Limb (tissue), 2 donors: ENCODE results near the gene CDK5R2.

Experiments
- DNase-seq, 2 donors: peaks; one replicate each; pipeline ENCODE4 v3.0.0-alpha.2; 2016; ENCODE audit errors: extremely low spot score in 2 of 2

The CDK5R2 gene

DNA sequence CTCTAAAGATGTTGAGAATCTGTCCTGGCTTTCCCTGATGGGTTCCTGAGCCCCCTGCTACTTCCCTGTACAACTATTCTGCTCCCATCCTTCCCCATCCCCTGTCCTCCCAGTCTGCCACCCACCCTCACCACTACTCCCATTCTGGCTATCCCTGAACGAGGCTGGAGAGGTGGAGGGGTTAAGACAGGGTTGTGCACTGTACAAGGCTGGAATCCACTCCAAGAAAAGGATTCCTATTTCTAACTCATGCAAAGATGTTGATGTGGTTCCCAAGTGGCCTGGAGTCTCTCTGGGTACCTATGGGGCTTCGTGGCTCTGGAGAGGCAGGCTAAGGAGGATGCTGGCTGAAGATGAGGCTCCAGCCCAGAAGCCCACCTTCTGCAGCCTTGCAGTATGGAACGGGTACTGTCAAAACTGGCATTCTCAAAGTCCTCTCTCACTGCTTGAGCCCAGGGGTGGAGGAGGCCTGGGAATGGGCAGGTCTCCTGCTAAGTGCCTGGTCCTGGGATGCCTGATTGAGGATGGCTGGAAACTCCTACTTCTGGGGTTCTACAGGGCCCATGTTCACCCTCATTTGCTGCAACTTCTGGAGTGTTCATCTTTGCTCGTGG, 26.8 kb downstream of the CDK5R2 start:
- DNase-seq: no peak

DNA sequence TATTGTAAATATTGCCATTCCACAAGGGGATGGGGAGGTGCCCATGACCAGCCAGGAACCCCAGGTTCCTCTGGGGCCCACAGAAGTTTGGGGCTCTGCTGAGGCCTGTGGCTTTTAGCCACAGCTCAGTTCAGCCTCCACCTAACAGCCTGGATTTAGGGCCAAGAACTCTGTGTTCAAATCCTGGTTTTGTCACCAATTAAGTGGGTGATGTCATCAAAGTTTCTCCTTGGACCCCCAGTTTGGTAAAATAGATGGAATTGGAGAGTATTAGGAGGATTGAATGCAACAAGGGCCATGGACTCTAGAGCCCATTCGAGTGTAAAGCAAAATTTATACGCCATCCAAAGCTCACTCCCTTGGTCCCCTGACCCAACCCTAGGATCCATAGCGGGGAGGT, 28.7 kb downstream of the CDK5R2 start:
- no peak for DNase-seq

DNA sequence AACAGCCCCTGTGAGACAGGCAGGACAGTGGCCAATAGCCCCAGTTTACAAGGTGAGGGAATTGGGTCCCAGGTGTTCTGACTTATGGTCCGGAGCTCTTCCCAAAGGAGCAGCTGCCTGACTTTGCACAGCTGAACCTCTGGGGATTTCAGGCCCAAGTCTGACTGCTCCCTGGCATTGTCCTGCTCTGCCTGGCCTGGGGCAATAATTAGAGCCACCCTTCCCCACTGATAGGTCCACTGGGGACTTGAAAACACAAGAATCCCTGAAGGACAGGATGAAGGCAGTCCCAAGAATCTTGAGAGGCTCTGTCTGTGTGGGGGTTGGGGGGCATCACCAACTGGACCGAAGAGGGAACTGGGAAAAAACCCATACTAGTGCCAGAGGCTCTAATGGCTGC, 29.2 kb downstream of the CDK5R2 start:
- DNase-seq: peak in 1 of 2 donors; percentile 9

DNA sequence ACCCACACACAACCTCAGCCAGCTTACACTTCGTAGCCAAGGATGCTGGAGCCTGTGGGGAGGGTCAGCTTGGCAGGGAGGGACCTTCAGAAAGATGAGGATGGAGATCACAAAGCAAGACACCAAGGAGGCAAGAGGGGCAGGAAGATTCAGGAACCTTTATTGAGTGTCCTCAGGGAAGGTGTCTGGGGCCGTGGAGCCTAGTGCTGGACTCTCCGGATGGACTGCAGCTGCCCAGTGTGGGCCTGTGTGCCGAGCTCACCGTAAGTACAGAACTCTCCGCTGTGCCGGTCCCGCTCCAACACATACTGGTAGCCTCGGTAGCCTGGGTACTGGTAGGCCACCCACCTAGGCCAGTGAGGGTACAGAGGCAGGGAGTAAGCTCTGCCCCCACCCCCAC, 30.6 kb downstream of the CDK5R2 start:
- peak in 1 of 2 donors; percentile 12 for DNase-seq

DNA sequence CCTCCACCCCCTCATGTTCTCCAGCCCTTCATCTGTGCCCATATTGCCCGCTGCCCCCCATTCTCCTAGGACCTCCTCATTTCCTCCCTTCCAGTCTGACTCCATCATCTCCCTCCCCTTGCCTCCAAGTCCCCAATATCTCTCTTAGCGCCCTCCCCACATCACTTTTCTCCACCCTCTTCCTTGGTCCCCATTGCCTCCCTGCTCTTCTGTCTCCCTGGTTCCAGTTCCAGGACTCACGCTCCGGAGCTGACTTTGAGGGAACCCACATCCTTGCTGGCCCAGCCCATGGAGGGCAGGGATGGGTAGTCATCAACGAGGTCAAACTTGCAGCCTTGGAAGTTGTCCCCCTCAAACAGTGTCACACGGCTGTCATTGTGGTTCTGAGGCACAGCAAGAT, 31.1 kb downstream of the CDK5R2 start:
- DNase-seq: peak in 1 of 2 donors; percentile 13

DNA sequence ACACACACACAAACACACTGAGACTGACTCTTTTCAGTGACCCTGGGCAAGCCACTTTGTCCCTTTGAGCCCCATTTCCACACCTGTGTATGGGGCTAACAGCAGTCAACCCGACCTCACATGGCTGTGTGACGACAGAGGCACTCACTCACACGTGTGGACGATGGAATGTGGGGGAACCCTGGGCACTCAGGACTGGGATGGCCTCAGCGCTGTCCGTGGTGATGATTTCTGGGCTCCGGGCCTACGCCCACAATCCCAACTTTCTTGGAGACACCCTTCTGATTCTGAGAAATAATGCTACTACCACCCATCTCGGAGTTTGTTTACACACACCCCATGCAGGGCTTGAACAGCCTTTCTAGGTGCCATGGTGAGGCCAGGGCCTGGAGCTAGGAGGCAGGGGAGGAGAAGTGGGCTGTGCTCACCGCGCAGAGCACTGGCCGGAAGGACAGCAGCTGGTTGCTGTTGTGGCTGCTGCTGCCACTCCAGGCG, 32.3 kb downstream of the CDK5R2 start:
- peak in 1 of 2 donors; percentile 14 for DNase-seq

GRCh38 chr2:218992196-218992595, 32.7 kb downstream of the CDK5R2 start:
- DNase-seq: no peak

- DNase-seq: no peak
These were observed 33.4 kb downstream of the CDK5R2 start for GRCh38 chr2:218992703-218993344.

DNA sequence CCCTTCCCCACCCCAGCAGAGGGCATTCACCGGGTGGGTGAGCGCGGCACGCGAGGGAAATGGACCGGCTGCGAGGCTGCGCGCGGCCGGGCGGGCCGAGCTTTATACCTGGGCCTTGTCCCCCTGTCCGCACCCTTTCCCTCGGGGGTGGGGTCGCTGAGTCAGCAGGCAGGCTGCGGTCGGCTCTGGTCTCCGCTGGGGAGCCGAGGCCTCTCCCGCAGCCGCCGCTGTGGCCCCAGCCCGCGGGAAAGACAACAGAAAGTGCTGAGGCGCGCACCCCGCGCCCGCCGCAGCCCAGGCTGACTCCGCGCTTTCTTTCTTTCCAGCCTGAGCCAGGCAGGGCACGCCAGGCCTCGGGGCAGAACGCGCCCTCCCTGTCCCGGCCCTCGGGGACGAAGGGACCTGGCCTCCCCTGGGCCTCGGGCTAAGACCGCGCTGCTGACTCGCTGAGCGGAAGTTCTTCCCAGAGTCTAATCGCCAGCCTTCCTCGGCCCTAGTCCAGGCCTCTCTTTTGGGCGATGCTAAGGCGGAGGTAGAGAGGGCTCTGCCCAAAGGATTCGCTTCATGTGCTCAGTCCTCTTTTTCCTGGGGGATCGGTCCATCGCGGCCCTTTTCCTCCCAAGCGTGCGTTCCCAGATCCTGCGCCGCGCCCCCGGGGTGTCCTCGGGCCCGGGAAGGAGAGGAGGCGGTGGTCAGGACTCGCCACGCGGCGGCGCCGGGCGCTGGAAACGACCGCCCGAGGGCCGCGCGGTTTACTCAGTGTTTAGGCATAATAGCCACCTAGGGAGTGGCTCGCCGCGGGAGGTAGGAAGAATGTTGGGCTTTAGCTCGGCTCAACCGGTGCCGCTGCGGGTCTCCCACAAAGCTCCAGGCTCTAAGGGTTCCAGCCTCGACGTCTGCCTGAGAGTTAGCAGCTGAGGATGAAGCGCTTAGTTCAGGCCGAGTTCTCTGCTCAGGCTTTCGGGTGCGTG, 34.2 kb downstream of the CDK5R2 start, which contains the start of gene CRYBA2:
Gene CRYBA2, minus strand, starts transcription at position 78 of the 971 bp plus-strand sequence. CDS start 246 bp downstream, outside the sequence.
- no peak for DNase-seq

- no peak for DNase-seq
These were observed 36.1 kb downstream of the CDK5R2 start for GRCh38 chr2:218995561-218995960.

DNA sequence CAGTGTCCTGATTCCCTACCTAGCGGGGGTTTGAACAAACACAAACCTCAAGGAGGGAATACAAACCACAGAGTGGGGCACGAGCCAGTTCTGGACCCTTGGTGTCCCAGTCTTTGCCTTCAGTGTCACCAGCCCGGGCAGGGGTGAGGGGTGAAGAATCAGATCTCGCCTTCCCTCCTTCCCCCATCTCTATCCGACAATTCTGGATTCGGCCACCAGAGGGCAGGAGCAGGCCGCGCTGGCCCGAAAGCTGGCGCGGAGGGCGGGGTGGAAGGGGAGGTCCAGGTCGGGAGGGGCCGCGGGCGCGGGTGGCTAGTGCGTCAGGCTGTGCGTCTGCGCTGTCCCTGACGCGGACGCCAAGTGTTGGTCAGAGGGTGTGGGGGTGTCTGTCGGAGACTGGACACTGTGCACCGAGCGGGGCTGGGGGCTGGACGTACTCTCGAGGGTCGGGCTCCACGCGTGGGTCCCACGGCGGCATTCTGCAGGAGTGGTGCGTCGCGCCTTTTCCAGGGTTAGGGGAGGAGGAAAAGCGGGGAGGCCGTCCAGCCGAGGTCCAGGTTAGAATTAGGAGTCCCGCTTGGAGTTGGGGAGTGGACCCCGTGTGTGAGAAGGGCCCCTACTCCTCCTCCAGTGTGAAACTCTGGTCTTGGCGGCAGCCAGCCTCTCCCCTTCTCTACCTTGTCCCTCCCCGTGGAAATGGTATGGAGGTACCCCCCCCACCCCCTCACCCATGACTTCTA, 36.7 kb downstream of the CDK5R2 start:
- DNase-seq: peak; percentile 74 to 89

GRCh38 chr2:218996937-218997336, 37.5 kb downstream of the CDK5R2 start:
- no peak for DNase-seq

DNA sequence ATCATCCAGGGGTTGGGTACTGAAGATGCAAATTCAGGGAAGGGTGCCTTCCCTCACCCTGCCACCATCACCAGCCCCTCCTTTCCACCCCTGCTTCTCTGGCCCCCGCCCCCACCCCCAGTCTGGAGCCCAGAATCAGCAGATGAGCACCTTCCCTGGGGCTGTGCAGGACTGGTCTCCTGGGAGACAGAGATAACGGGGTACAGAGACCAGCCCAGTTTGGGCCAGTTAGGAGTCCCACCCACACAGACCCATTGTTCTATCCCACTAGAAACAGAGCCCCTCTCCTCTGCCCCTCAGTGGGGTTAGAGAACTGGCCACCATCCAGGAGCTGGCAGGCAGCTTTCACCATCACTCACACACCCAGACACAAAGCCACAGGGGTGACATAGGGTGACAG, 38.3 kb downstream of the CDK5R2 start:
- no peak for DNase-seq

- no peak for DNase-seq
These were observed 39.0 kb downstream of the CDK5R2 start for GRCh38 chr2:218998414-218999002.

GRCh38 chr2:218999021-218999880, 39.8 kb downstream of the CDK5R2 start:
- DNase-seq: no peak

DNA sequence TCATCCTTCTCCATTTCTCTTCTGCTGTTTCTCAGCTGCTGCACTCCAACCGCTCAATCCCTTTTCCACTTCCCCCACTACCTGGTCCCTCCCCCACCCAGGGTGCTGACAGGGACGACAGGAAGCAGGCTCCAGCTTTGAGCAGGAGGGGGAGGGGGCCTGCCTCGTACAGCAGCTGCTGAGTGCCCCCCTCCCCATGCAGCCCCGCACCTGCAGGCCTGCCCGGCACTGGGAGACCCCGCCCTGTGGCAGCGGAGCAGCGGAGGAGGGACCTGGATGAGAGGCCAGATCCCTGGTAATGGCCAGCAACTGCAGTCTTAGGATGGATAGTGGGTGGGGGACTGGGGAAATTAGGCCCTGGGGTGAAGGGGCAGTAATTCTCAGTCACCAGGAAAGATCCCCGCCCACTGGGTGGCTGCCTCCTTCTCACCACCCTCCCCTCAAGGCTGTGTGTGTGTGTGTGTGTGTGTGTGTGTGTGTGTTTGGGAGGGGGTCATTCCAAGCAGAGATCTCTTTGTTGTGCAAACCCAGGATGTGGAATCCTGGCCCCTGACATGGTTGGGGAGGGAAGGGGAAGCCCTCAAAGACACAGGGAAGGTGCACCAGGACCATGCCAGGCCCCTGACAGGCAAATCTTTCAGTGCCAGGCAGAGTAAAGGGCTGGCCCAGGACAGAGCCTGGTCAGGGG, 40.6 kb downstream of the CDK5R2 start:
- DNase-seq: no peak

DNA sequence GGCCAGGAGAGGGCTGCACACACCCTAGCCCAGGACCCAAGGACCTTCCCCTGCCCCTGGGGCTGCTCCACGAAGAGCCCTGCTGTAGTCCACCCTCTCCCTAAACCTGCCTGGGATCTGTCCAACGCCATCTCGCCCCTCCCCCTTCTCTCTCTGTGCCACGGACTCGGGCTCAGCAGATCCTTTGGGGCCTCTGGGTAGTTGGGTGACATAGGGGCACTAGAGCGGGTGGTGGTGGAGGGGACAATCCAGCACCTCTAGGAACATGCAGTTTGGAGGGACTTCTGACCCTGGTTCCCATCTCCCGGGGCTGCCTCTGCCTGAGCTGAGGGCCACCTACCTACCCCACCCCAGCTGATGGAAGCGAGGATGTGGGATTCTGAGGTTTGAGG, 41.1 kb downstream of the CDK5R2 start:
- no peak for DNase-seq

DNA sequence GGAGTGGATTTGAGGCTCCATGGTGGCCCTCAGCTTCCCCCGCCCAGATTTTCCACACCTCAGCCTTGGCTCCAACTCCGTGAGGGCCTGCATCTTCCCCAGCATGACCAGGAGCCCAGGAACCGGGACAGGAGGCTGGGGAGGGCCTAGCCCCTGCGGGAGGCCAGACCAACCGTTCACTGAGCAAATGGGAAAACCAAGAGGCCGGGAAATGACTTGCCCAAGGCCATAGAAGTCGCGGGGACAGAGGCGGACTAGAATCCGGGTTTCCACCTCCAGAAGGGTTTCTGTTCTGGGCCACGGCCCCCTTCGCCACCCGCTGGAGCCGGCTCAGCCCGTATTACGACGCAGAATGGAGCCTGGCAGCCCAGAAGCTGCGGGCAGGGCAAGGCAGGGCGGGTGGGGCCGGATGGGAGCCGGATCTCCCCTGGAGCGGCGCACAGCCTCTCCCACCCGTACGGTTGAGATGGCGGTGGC, 41.7 kb downstream of the CDK5R2 start:
- no peak for DNase-seq
